Gastroesophageal sphincter (tissue), 4 donors: ENCODE measurements around the gene CORO2B. TPM values are rescaled to one million over a fixed set of nuclear protein-coding genes. Genes with fewer than 3 reads are reported as not detected.

Experiments
- ATAC-seq: fragments of 150-250 bp; one replicate; pipeline ENCODE4 v1.9.1; 2016; ENCODE audit warnings: mild to moderate bottlenecking, moderate library complexity
- H3K27ac ChIP-seq, 4 donors: fragments of 200-600 bp; sonication (generic) in 3 of 4; 1 replicate in 3 of 4; 2 replicates in 1 of 4; pipeline ENCODE4 v1.5.1; 2016 to 2019
- H3K27me3 ChIP-seq: fragments of 200-600 bp; sonication (generic); one replicate; pipeline ENCODE4 v1.5.1; 2019
- H3K36me3 ChIP-seq, 2 donors: fragments of 200-600 bp; sonication (generic); one replicate each; pipeline ENCODE4 v1.5.1; 2019; ENCODE audit warnings: control low read depth in 1 of 2
- H3K4me1 ChIP-seq, 3 donors: fragments of 200-600 bp; sonication (generic); 1 replicate in 2 of 3; 2 replicates in 1 of 3; pipeline ENCODE4 v1.5.1; 2016 to 2019; ENCODE audit warnings: control low read depth in 2 of 3
- H3K4me3 ChIP-seq, 2 donors: fragments of 200-600 bp; sonication (generic); one replicate each; pipeline ENCODE4 v1.5.1; 2019; ENCODE audit warnings: mild to moderate bottlenecking in 1 of 2, moderate library complexity in 1 of 2
- H3K9me3 ChIP-seq, 3 donors: fragments of 200-600 bp; sonication (generic); one replicate each; pipeline ENCODE4 v1.5.1; 2017 to 2019; ENCODE audit warnings: control low read depth in 2 of 3
- EP300 ChIP-seq: sonication (generic); formaldehyde crosslinking; IDR thresholded peaks from one replicate; pipeline ENCODE4 v1.6.1; 2017; ENCODE audit warnings: antibody characterized with exemption, mild to moderate bottlenecking
- POLR2A ChIP-seq, 2 donors: fragments of 450-650 bp; IDR thresholded peaks; one replicate each; pipeline ENCODE4 v1.6.1; 2017; ENCODE audit warnings: antibody characterized with exemption in 2 of 2, mild to moderate bottlenecking in 2 of 2, moderate library complexity in 1 of 2
- POLR2AphosphoS5 ChIP-seq: sonication (generic); formaldehyde crosslinking; IDR thresholded peaks from one replicate; pipeline ENCODE4 v1.6.1; 2017; ENCODE audit warnings: antibody characterized with exemption
- WGBS, 2 donors: methylation state at CpG; one replicate each; pipeline ENCODE4 v1.1.5; 2018; ENCODE audit warnings: low coverage in 1 of 2; 5-methylcytosine and 5-hydroxymethylcytosine counted together
- total RNA-seq, 4 donors: library from RNA; depleted of rRNA; stranded (reverse); fragments of >200 nt; gene quantifications; one replicate each; pipeline ENCODE4 v1.1.0, GENCODE V29; 2016
- TF ChIP-seq, protein P1 (sequence below), 4 experiments: fragments of 200-600 bp in 2 of 4; fragments of 450-650 bp in 2 of 4; sonication (generic) in 1 of 4; IDR thresholded peaks; one replicate each; pipeline ENCODE4 v1.5.1; 2017 to 2019; ENCODE audit warnings: antibody characterized with exemption in 4 of 4, mild to moderate bottlenecking in 2 of 4, moderate library complexity in 2 of 4

CORO2B gene
- total RNA-seq, 4 donors from 2014 or later = 3.2 to 9.1 (median 6.6) TPM

GRCh38 chr15:68693071-68693470, 114.3 kb downstream of the CORO2B start:
- 52% methylated on average over 3 of the region's 3 CpGs; no CpG with 5 or more reads in 1 of the 2 donors for WGBS, 2 donors
- Histone ChIP-seq H3K4me1 (no peaks in the 10 kb centered on the region), H3K9me3 (no peaks in the 10 kb centered on the region), H3K36me3 (no peaks in the 10 kb centered on the region), H3K4me3 (no peak overlapping the region), H3K27ac (no peak overlapping the region), H3K27me3 (no peaks in the 10 kb centered on the region)
- TF ChIP-seq, protein P1, sequence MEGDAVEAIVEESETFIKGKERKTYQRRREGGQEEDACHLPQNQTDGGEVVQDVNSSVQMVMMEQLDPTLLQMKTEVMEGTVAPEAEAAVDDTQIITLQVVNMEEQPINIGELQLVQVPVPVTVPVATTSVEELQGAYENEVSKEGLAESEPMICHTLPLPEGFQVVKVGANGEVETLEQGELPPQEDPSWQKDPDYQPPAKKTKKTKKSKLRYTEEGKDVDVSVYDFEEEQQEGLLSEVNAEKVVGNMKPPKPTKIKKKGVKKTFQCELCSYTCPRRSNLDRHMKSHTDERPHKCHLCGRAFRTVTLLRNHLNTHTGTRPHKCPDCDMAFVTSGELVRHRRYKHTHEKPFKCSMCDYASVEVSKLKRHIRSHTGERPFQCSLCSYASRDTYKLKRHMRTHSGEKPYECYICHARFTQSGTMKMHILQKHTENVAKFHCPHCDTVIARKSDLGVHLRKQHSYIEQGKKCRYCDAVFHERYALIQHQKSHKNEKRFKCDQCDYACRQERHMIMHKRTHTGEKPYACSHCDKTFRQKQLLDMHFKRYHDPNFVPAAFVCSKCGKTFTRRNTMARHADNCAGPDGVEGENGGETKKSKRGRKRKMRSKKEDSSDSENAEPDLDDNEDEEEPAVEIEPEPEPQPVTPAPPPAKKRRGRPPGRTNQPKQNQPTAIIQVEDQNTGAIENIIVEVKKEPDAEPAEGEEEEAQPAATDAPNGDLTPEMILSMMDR (IDR thresholded peaks at IDR 0.05) = no peak
- TF ChIP-seq POLR2A (IDR thresholded peaks at IDR 0.05) = no peak
- no peak for TF ChIP-seq EP300
- no peak for ATAC-seq

DNA sequence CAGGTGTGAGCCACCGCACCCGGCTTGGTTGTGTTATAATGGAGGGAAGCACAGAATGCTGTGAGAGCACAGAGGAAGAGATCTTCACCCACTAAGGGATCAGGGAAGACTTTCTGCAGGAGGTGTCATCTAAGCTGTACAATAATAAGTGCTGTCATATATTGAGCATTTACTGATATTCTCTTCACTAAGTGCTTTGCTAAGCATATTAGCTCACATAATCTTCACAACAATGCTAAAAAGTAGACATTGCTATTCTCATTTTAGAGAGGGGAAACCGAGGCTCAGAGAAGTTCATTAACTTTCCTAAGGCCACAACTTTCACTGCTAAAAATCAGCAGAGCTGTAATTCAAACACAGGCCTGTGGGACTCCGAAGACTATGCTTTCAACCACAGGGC, 115.3 kb downstream of the CORO2B start:
- Histone ChIP-seq H3K4me1 (peaks cover 0 to 2% (median 0%) of the 10 kb centered on the region in 3 donors), H3K27me3 (no peaks in the 10 kb centered on the region), H3K27ac (no peak overlapping the region), H3K4me3 (no peak overlapping the region), H3K36me3 (no peaks in the 10 kb centered on the region), H3K9me3 (no peaks in the 10 kb centered on the region)
- ATAC-seq = no peak
- 88% methylated on average over 2 of the region's 4 CpGs; no CpG with 5 or more reads in 1 of the 2 donors for WGBS, 2 donors
- TF ChIP-seq POLR2AphosphoS5 (no peak), POLR2A (IDR thresholded peaks at IDR 0.05) (no peak), EP300 (no peak)
- TF ChIP-seq, protein P1 (IDR thresholded peaks at IDR 0.05) = no peak

- no peaks in the 10 kb centered on the region for H3K27me3 ChIP-seq
- ATAC-seq = no peak
- no peaks in the 10 kb centered on the region for H3K36me3 ChIP-seq
- no peak for TF ChIP-seq EP300
- TF ChIP-seq, protein P1 (IDR thresholded peaks at IDR 0.05) = no peak
- WGBS, 2 donors = 58 to 62% methylated on average over 3 to 7 of the region's 9 CpGs
- no peak overlapping the region for H3K27ac ChIP-seq
- H3K9me3 ChIP-seq = no peaks in the 10 kb centered on the region
- no peak overlapping the region for H3K4me3 ChIP-seq
- H3K4me1 ChIP-seq = peaks cover 0 to 12% (median 6%) of the 10 kb centered on the region in 3 donors
Measured at GRCh38 chr15:68695061-68695595, 116.3 kb downstream of the CORO2B start.

DNA sequence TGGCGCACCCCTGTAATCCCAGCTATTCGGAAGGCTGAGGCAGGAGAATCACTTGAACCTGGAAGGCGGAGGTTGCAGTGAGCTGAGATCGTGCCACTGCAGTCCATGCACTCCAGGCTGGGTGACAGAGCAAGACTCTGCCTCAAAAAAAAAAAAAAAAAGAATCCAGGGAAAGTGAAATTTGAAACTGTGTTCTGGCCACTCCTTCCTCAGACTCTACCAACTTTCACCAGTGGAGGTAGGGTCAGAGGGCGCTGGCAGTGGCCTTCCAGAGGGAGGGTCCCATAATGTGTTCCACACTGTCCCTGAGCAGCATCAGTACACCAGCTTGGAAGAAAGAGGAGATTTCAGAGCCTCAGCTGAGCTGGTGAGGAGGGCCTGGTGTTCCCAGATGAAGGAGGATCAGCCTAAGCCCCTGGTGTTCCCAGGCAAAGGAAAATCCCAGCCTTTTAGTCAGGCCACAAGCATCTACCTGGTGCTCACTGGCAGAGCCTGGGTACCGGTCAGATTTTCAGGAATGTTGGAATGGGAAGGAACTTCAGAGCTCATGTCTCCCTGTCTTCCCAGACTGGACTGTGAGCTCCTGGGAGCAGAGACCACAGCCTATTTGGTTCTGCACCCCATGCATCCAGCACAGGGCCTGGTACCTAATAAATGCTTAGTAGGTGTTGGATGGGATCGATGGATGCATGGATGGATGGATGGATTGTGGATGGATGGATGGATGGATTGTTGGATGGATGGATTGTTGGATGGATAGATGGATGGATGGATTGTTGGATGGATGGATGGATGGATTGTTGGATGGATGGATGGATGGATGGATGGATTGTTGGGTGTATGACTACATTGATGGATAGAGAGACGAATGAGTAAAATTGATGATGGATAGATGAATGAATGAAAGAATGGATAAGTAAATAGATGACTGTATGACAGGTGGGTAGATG, 117.9 kb downstream of the CORO2B start:
- H3K36me3 ChIP-seq = no peaks in the 10 kb centered on the region
- H3K27me3 ChIP-seq = no peaks in the 10 kb centered on the region
- no peak overlapping the region for H3K27ac ChIP-seq
- no peaks in the 10 kb centered on the region for H3K9me3 ChIP-seq
- peaks cover 0 to 24% (median 16%) of the 10 kb centered on the region in 3 donors for H3K4me1 ChIP-seq
- 97 to 99% methylated on average over 5 to 7 of the region's 8 CpGs for WGBS, 2 donors
- TF ChIP-seq, protein P1 (IDR thresholded peaks at IDR 0.05) = no peak
- no peak for TF ChIP-seq POLR2A (IDR thresholded peaks at IDR 0.05)
- TF ChIP-seq POLR2AphosphoS5 = no peak
- TF ChIP-seq EP300 = no peak
- no peak for ATAC-seq
- H3K4me3 ChIP-seq = no peak overlapping the region
